HG03342 (cell line): ENCODE data around the gene ALDH1B1.

Source experiments
- ATAC-seq: cut with Tn5 transposase; IDR thresholded peaks from one replicate; pipeline ENCODE4 v1.9.1; 2021; ENCODE audit warnings: mild to moderate bottlenecking, moderate library complexity; ENCODE audit not compliant: unreplicated experiment

Gene ALDH1B1

GRCh38 chr9:38437193-38437823 lies 44.8 kb downstream of the ALDH1B1 start:
- ATAC-seq, result peak; percentile 65

GRCh38 chr9:38439291-38439915 lies 46.9 kb downstream of the ALDH1B1 start:
- ATAC-seq, result no peak

GRCh38 chr9:38439916-38440301 lies 47.4 kb downstream of the ALDH1B1 start:
- no peak for ATAC-seq

GRCh38 chr9:38440516-38440915 lies 48.0 kb downstream of the ALDH1B1 start:
- ATAC-seq, result no peak

- no peak for ATAC-seq
Measured at GRCh38 chr9:38441347-38442085, 49.0 kb downstream of the ALDH1B1 start.

GRCh38 chr9:38442473-38443096 lies 50.1 kb downstream of the ALDH1B1 start:
- no peak for ATAC-seq

- ATAC-seq, result no peak
Measured at GRCh38 chr9:38443181-38443580, 50.7 kb downstream of the ALDH1B1 start.

GRCh38 chr9:38443597-38443996 lies 51.1 kb downstream of the ALDH1B1 start:
- no peak for ATAC-seq

GRCh38 chr9:38445154-38446043 lies 52.9 kb downstream of the ALDH1B1 start:
- ATAC-seq, result peak; percentile 93

GRCh38 chr9:38447703-38448102 lies 55.2 kb downstream of the ALDH1B1 start:
- ATAC-seq, result no peak
